NCI-H1930 (cell line): ENCODE measurements around the gene ZBTB5.
A peak's percentile ranks its signal among the peaks of the same experiment; 100 is the strongest.

Source experiments
- DNase-seq, 2 experiments: peaks; one replicate each; lab custom pipeline; 2025; lab: John Stamatoyannopoulos, UW

Gene ZBTB5

DNA sequence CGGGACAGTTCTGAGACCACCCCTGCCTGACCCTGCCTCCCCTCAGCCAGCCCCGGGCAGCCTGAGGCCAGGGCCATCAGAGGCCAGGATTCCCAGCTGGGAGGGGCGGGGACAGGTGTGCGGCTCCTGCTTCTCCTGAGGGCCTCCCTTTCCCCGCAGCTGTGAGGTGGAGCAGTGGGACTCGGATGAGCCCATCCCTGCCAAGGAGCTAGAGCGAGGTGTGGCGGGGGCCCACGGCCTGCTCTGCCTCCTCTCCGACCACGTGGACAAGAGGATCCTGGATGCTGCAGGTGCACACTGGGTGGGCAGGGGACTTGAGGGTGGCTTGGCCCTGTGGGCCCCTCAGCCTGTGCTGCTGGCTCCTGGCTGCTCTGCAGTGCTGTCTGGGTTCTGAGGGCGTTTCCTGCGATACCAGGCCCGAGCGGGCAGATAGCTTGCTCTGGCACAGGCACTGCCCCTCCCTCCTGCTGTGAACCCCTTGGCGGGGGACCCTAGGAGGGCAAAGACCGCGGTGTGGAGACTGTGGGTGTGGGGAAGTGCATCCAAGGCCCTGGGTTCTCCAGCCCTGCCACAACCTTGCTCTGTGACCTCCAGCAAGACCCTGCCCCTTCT is 40.5 kb downstream of the ZBTB5 start:
- no peak for DNase-seq

DNA sequence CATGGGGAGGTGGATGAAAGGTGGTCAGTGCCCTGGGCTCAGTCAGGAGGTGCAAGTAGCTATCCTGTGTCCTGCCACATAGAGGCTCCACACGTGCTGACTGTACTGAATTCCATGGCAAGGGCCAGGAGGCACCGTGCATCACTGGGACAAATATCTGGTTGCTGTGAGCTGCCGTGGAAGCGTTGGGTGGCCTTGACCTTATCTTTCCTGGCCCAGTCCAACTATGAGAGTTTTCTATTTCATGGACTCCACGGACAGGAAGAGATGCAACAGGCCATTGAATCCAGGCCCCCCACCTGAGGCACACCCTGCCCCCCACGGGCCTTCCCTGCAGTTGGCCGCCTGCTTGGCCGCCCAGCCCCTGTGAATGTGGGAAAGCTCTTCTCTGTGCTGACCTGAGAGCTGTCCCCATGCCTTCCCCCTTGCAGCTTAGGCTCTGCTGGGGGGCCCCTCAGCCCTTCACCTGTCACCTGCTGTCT is 41.0 kb downstream of the ZBTB5 start:
- DNase-seq = no peak

- no peak for DNase-seq
Measured at GRCh38 chr9:37423508-37423907, 41.7 kb downstream of the ZBTB5 start.

DNA sequence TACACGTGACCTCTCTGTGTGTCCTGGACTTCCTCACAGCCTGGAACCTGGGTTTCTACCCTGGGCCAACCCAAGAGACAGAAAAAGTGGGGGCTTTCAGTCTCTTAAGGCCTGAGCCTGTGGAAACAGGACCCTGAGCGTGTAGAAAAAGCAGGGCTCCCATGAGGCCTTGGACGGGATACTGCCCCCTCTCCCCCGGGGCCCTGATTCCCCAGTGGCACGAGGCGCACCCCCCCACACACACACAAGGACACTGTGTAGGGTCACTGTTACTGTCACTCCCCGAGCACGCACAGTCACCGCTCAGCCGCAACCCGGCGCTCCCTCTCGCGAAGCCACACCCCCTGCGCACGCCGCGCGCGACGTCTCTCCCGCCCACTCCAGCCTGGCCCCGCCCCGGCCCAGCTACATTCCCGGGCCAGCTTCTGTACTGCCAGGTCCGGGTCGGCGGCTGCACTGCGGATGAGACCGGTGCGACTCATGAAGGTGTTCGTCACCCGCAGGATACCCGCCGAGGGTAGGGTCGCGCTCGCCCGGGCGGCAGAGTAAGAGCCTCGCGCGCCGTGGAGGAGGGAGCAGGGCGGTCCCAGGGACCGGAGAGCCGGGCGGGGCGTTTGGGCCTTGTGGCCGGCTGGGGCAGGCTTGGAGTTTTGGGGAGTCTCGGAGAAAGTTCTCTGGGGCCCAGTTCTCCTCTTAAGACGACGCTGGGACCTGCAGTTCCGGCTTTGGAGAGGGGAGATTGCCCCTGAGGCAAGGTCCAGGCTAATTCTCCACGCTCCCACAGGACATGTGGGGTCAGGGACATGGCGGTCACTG is 42.8 kb downstream of the ZBTB5 start, which contains the start of gene GRHPR:
TSS of gene GRHPR (plus strand) at position 408 of the 816 bp plus-strand sequence. CDS start at position 463, 55 bp downstream.
- peak; percentile 69 to 79 for DNase-seq

DNA sequence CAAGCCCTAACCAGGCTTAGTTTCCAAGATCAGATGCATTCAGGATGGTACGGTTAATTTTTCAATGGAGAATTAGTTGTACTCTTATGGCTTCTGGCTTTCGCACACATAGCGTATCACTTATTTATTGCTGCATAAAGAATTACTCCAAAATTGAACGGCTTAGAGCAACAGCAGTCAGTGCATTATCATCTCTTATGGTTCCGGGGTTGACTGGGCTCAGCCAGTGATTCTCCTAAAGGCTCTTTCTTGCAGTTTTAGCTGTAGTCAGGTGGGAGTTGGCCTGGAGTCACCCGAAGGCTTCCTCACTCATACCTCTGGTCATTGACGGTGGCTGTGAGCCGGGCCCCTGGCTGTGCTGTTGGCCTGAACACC is 43.3 kb downstream of the ZBTB5 start:
- DNase-seq = no peak

GRCh38 chr9:37420271-37421215 is 44.7 kb downstream of the ZBTB5 start:
- no peak for DNase-seq

GRCh38 chr9:37419204-37419603 is 46.0 kb downstream of the ZBTB5 start:
- no peak for DNase-seq

GRCh38 chr9:37417857-37418618 is 47.2 kb downstream of the ZBTB5 start:
- DNase-seq = no peak

GRCh38 chr9:37417252-37417803 is 47.9 kb downstream of the ZBTB5 start:
- DNase-seq = no peak

- DNase-seq = peak; percentile 52 to 63
Measured at GRCh38 chr9:37415011-37415719, 50.1 kb downstream of the ZBTB5 start.

- no peak for DNase-seq
Measured at GRCh38 chr9:37414503-37414943, 50.7 kb downstream of the ZBTB5 start.

DNA sequence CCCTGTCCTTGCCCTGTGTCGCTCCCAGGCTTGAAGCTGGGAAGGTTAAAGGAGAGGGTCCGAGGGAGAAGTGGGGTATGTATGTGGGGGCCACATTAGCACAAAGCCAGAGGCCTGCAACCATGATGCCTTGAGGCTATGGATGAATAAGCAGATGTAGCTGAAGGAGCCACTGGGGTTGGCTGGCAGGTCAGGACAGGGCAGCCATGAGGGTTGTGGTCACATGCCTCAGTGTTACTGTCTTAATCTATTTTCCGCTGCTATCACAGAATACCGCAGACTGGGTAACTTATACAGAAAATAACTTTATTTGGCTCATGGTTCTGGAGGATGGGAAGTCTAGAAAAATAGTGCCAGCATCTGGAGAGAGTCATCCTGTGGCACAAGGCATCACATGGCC is 51.9 kb downstream of the ZBTB5 start:
- no peak for DNase-seq

- DNase-seq = no peak
Measured at GRCh38 chr9:37412431-37413151, 52.7 kb downstream of the ZBTB5 start.

DNA sequence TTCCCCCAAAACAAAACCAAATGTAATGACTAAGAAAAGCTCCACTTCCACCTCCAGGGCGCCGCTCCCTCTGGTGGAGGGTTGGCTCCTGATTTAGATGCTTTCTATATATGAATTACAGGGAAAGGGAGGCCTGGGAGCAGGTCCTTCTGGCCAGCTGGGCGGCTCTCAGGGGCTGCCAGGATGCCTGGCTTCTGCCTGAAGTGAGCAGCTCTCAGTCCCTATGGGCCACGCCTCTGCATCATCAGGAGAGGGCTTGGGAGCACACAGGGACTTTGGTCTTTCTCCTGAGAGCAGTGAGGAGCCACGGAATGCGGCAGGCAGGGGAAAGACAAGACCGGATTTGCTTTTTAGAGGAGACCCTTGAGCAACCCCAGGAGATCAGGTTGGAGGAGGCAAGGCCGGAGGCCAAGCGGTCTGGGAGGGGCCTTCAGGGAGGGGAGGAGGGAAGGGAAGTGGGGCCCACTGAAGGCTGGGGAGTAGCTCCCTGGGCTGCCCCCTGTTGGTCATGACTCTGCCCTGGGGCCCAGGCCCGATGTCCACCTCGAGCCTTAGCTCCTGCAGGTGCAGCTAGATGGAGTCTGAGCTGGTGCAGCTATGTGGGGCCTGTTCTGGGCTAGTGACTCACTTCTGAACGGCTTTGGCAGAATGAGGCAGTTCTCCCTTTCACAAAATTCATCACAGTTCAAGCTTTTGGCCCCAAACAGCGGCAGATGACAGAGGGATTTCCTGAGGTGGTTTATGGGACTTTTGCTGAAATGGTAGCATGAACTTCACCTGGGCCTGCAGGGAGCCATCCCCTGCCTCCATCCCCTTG is 54.1 kb downstream of the ZBTB5 start:
- peak in 1 of 2 experiments; percentile 28 for DNase-seq

DNA sequence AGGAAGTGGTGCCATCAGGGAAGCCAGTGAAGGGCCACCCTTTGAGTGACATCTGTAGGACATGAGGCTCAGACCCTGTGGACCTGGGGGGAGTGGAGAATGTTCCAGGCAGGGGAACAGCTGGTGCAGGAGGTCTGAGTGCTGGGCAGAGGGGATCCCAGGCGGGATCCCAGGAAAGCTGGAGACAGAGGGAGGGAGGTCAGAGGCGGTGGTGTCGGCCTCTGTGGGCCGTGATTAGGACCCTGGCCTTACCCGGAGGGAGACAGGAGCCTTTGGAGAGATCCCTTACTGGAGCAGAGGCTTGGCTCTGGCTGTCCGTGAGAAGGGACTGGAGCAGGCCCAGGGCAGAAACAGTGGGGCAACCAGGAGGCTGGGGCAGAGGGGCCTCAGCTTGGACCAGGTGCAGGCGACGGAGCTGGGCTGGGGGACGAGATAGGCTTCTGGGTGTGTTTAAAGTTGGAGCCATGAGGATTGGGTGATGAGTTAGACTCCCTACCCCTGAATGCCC is 54.8 kb downstream of the ZBTB5 start:
- DNase-seq = no peak

DNA sequence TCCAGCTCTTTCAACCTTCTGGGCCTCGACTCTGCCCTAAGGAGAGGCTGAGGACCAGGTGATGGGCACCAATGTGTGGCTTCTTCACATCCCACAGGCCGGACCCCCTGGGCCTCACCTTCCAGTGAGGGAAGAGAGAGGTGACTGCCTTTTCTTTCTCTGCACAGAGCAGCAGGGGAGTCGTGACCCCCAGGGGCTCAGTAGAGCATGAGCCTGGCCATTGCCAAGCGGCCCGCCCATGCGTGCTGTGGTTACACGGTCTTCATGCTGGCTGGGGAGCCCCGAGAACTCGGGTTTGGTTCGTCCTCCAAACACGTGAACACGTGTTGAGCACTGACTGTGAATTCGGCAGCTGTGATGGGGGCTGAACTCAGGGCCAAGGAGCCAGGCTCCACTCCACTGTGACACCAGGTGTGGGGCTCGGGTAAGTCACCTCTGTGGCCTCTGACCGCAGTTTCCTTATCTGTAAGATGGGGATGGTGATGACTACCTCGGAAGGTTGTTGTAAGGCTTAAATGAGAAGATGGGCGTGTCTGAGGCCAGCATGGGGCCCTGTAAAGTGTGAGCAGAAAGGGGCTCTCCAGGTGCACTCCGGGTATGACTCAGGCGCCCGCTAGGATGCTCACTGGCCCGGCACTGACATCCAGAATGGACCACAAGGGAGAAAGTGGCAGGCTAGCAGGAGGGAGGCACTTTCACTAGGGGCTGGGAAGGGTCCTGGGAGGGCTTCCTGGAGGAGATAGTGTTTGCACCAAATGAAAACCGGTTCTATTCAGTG is 56.1 kb downstream of the ZBTB5 start:
- no peak for DNase-seq

- DNase-seq = no peak
Measured at GRCh38 chr9:37407468-37407867, 57.8 kb downstream of the ZBTB5 start.
